HG03571 (cell line): ENCODE data around the gene SCOC.
"Not testable (repeated sequence)": the region's sequence is repeated elsewhere in the genome, so short reads cannot be mapped to it uniquely, and the experiment has no call there.

ENCODE experiments used
- ATAC-seq: cut with Tn5 transposase; IDR thresholded peaks from one replicate; pipeline ENCODE4 v1.9.1; 2021; ENCODE audit not compliant: unreplicated experiment

The SCOC gene

GRCh38 chr4:140359562-140360427 lies 13.7 kb upstream of the SCOC start:
- peak; percentile 98 for ATAC-seq

- ATAC-seq, result no peak
Measured at GRCh38 chr4:140361099-140361498, 12.3 kb upstream of the SCOC start.

- no peak for ATAC-seq
Measured at GRCh38 chr4:140363051-140363450, 10.4 kb upstream of the SCOC start.

DNA sequence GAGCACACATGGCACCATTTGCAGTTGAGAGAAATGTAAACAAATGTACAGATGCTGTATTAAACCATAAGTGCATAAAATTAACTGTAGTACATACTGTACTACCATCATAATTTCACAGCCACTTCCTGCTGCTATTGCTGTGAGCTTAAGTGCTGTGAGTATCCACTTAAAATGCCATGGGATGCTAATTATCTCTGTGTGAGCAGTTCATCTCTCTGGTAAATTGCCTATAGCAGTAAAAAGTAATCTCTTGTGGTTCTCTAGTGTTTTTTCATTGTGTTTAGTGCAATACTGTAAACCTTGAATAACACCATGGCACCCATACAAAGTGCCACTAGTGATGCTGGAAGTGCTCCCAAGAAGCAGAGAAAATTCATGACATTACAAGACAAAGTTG lies 9.9 kb upstream of the SCOC start:
- no peak for ATAC-seq

DNA sequence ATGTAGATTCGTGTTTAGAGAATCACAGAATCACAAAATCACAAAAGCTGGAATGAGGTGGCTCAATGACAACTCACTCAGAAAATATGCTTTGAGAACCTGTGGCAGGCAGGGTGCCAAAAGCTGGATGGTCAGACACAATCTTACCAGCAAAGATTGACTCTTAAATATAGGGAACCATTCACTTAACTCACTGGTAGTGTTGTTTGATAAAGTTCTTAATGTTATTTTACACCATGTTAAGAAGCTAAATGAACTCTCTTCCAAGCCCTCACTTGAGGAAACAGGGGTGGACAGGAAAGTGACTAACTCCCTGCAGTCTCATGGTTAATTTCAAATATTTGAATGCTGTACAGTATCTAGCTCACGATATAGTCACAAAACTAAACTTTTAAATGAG lies 5.7 kb upstream of the SCOC start:
- no peak for ATAC-seq

DNA sequence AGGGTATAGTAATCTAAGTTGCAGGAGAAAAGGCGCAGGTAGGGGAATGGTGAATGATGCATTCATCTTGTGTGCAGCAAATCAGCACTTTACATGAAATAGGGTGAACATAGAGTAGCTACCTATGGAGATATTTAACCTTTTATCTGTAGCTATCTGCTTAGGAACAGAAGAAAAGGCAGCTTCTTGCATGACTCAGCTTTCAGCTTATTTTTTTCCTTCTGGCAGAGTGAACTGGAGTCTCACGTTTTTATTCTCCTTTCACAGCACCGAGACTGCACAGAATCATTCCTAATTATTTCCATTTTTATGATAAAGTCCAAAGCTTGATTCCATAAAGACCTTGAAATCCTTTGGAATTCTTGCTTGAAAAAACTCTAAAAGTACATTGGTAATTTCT lies 4.8 kb upstream of the SCOC start:
- no peak for ATAC-seq

GRCh38 chr4:140372751-140373327 lies 607 bp upstream of the SCOC start:
- peak; percentile 55 for ATAC-seq

GRCh38 chr4:140374130-140374477 lies 658 bp downstream of the SCOC start:
- no peak for ATAC-seq

DNA sequence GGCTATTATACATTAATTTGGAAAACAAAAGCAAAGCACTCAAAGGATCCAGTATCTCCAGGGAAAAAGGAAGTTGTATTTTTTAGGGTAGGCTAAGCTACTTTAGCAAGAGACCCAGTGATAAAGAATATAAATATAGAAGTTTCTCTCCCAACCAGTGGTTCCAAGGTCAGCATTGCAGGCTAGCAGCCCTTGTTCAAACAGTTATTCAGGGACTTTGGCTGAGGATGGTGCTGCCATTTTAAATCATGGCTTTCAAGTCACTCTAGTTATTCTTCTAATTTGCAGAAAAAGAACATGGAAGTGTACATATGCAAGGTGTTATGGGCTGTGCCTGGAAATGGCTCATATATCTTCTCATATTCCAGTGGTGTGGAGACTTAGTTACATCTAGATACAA lies 9.3 kb downstream of the SCOC start:
- no peak for ATAC-seq

DNA sequence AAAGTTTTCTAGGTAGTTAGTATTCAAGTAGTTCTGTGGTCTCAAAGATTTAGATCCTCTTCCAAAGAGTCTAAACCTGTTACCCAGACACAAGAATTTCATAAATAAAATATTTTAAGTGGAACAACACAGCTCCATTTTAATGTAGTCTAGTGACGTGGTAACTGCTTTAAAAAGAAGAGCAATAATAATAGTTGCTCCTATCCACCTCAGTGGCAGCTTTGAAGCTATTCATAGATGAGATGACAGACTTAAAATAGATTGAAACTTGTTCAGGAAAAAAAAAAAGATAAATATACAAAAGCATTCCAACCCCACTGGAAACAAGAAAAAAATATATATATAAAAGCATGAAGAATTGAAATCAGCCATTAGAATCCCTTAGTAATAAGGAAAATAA lies 14.6 kb downstream of the SCOC start:
- ATAC-seq, result no peak

- no peak for ATAC-seq
Measured at GRCh38 chr4:140395668-140396067, 22.2 kb downstream of the SCOC start.

DNA sequence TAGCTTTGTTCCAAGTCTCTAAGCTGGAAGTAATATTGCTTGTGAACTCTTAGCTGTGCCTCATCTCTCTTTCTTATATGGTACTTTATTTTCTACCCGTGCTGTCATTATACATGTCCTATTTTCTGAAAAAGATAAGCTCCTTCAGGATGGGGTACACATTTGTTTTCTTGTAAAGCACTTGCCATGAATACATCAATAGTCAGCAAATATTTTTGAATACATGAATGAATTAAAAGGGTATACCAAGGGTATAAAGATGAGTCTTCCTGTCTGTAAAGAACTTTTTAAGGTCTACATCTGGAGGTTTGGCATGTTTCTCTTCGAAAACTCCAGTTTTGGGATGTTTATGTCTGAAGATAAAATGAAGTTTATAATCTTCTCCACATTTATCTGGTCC lies 26.7 kb downstream of the SCOC start:
- no peak for ATAC-seq

GRCh38 chr4:140406292-140406691 lies 32.8 kb downstream of the SCOC start:
- ATAC-seq, result no peak

DNA sequence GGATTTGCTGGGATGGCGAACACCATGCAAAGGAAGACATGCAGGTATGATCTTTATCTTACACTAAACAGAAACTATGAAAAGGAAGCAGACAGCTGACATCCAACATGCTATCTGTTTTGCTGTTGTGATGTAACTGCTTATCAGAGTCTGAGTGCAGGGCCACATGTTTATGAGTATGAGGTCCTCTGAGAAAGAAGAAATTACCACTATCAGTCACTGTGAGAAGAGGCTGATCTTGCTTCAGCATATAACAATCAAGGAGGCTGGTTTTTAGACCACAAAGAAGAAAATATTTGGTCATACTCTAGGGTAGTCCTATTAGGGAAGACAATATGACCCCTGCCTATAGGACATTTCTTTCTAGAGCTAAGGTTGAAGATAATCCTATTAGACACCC lies 35.5 kb downstream of the SCOC start:
- ATAC-seq, result no peak

DNA sequence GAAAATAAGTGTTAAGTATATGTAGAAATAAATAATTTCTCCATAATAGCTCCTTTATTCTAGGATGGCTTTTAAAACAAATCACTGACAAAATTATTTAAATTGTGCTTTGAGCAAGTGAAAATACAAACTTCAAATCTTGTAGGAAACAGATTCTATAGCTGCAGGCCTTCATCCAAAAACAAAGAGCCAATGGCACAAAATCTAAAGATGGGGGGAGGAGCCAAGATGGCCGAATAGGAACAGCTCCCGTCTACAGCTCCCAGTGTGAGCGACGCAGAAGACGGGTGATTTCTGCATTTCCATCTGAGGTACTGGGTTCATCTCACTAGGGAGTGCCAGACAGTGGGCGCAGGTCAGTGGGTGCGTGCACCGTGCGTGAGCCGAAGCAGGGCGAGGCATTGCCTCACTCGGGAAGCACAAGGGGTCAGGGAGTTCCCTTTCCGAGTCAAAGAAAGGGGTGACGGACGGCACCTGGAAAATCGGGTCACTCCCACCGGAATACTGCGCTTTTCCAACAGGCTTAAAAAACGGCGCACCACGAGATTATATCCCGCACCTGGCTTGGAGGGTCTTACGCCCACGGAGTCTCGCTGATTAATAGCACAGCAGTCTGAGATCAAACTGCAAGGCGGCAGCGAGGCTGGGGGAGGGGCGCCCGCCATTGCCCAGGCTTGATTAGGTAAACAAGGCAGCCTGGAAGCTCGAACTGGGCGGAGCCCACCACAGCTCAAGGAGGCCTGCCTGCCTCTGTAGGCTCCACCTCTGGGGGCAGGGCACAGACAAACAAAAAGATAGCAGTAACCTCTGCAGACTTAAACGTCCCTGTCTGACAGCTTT lies 39.9 kb downstream of the SCOC start:
- not testable (repeated sequence) for ATAC-seq

DNA sequence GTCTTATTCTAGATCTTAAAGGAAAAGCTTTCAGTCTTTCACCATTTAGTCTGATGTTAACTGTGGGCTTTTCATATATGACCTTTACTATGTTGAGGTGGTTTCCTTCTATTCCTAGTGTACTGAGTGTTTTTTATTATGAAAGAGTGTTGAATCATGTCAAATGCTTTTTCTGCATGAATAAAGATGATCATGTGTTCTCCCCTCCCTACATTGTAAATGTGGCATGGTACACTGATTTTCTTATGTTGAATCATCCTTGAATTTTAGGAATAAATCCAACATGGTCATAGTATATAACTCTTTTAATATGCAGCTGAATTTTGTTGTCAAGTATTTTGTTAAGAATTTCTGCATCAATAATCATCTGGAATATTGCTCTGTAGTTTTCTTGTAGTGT lies 49.7 kb downstream of the SCOC start:
- no peak for ATAC-seq

DNA sequence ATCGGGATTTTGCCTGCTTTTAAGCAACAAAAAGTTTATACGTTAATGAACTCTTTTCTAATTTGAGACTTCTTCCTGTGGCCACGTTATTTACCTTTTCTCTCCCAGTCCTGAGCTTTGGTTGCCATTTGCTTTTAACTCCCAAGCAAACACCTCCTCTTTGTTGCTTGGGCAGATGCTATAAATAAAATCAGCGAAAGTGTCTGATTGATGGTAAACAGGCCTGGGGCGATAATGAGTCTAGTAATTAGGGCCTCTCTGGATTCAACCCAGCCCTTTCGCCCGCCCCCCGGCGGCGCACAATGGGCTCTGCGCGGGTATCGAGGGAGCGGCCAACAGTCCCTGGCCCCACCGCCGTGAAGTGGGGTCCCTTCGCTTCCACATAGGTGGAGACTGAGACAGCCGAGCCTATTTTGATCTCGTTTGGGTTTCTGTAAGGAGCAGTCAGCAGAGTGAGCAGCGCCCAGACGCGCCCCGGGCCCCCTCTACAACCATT lies 53.2 kb downstream of the SCOC start:
- no peak for ATAC-seq

DNA sequence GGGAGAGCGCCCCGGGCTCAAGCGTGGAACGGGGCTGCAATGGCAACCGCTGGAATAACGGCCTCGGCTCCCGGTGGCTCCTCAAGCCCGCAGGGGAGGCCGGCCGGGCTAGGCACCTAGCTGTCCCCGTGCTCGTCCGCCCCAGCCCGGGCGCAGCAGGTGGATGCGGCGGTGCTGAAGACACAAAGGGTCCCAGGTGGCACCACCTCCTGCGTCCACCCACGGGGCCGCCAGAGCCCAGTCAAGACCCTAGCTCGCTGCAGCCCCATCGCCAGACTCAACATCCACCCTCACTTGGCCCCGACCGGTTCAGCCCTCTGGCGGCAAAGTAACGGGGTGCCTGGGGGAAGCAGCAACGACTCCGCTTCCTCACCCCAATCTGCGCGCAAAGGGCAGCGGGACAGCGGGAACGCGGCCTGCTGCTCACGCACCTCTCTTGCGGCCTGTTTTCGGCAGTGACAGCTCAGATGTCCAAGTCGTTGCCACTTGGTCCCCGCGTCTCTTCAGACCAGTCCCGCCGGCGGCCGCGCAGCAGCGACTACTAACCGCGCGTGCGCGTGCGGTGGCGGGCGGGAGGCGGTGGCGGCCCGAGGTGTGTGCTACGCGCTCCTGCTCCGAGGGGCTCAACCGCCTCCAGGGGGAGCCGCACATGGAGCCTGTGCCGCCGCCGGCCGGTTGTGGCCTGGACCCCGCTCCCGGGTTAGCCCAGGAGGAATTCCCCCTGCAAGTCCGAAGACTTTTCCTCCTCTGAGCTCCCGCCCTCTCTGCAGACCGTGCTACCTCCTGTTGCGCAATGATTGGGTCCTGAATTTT lies 53.9 kb downstream of the SCOC start, which contains the start of gene CLGN:
Gene CLGN (minus strand): TSS at position 543 of the 813 bp plus-strand sequence. CDS start 14,570 bp downstream, outside the sequence.
- peak; percentile 81 for ATAC-seq

DNA sequence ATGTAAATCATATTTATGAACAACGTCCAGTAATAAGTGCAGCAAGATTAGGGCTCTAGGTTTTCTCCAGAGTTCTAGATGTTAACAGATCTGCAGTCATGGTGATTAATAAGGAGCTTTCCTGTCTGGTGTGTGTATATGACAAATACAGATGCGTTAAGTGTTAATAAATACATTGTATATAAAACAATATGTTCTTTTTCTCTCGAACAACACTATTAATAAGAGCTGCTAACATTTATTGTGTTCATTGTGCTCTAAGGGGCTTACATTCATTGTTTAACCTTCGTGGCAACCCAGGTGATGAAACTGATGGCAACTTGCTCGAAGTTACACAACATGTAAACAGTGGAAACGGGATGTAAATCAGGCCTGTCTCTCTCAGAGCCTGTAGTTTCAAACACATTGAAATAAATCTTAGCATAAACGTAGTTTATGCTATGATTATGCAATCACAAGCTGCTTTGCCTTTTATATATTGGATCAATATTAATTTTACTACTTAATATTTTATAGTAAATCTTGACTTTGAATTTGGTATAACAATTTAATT lies 54.5 kb downstream of the SCOC start:
- ATAC-seq, result no peak
